Left renal cortex interstitium (tissue), 4 donors: ENCODE measurements around the gene THRB. TPM values are rescaled to one million over a fixed set of nuclear protein-coding genes. Genes with fewer than 3 reads are reported as not detected.
"Not testable (repeated sequence)": the region's sequence is repeated elsewhere in the genome, so short reads cannot be mapped to it uniquely, and the experiment has no call there.

ENCODE experiments used
- DNase-seq, 4 donors: peaks; one replicate each; pipeline ENCODE4 v3.0.0-alpha.2; 2013; ENCODE audit warnings: low read depth in 4 of 4, low spot score in 2 of 4, missing footprints in 1 of 4
- polyA plus RNA-seq, 4 donors: library from polyadenylated mRNA; unstranded; fragments of 120-200 nt; gene quantifications; one replicate each; pipeline ENCODE4 v1.2.1, GENCODE V29; 2013; ENCODE audit not compliant: insufficient read length in 4 of 4

The THRB gene
- polyA plus RNA-seq, 4 donors = 20.3 to 28.7 (median 27.2) TPM

DNA sequence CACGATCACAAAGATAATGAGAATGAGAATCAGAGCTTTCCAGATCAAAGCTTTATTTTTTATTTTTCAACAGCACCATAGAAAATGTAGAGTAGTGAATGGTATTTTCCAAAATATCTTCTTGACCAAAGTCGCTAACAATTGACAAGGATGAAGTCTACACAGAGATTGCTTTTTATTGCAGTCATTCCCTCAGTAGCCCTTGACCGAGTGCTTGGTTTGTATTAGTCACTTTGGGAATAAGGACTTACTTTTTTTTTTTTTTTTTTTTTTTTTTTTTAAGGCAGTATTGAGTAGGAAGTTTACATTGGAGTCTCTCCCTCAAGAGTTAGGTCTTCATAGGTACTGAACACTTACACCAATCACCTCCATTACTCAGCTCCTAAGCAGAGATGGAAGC is 39.8 kb downstream of the THRB start:
- no peak for DNase-seq

DNA sequence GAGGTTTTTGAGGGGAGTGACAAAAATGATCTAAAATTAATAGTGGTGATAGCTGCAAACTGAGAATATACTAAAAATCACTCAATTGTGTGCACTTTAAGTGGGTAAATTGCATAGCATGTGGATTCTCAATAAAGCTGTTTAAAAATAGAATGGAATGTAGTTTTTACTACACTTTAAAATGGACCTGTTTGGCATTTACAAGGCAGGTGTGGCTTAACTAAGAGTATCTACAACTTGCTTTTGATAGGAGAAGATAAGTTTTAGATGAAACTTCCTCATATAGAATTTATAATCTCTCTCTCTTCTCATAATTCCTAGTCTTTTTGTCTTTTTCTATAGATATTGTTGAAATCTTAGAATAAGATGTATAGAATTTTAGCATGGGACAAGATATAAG is 40.3 kb downstream of the THRB start:
- no peak for DNase-seq

DNA sequence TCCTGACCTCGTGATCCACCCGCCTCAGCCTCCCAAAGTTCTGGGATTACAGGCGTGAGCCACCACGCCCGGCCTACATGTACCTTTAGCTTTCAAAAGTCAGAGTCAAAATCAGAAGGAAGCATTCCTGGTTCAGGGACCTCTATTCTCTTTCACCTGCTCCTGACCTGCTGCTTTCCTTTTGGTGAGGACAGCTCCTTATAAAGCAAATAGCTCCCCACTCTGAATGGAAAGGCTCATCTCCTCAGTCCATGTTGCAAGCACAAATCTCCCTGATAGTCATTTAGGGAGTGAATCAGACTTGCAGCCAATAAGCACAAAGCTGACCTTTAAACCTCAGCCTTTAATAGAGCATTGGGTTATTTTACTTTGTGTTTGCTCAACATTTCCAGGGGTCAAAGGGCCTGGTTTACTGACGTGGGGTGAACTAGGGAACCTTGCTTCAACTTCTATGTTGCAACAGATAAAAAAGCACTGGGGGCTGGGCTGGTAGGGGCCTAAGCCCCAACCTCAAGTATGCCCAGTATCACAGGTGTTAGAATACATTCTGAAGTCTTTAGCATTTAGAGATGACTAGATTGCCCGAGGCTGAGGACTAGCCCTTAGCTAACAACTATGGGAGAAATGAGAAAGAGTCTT is 43.1 kb downstream of the THRB start:
- no peak for DNase-seq

DNA sequence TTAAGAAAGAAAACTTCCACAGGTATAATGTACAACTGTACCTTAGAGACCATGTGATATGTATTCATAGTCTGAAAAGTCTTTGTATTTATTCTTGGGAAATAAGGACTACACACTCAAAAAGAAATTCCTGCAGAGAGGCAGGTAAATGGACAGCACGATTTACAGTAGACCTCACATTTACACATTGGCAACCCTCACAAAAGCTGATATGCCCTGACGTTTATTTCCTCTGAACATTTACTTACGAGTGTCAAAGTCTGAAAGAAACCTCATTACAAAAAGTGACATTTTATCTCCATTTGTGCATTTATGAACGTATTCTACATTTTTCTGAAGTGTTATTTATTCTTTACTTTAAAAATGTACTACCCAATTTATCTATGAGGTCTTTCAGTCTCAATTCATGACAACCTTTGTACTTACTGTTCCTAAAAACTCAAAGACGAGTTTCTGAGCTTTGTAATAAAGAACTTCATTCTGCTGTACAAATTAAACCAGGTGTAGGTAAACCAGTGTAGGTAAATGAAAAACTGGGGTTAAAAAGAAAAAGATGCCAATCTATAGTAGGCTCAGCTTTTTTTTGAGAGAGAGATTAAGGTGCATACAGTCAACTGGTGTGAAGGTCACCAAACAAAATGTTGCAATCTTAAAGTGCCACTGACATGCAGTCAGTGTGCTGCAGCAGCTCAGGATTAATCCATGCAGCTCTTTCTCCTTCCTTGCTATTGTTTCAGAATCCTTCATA is 44.3 kb downstream of the THRB start:
- DNase-seq = no peak

DNA sequence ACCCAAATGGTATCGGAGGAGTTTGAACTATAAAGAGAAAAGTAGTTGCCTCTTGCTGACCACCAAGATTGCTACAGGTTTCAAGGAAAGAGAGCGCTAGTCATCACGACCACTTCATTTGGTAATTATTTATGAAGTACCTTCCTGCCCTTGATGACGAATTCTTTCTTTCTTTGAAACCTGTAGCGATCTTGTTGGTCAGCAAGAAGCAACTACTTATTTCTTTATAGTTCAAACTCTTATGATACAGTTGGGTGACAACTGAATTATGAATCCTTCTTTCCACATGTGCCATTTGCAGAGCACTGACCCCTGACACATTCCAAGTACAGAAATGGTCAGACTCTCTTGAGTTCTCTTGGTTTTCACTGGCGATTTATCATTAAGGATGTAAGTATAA is 46.8 kb downstream of the THRB start:
- no peak for DNase-seq

DNA sequence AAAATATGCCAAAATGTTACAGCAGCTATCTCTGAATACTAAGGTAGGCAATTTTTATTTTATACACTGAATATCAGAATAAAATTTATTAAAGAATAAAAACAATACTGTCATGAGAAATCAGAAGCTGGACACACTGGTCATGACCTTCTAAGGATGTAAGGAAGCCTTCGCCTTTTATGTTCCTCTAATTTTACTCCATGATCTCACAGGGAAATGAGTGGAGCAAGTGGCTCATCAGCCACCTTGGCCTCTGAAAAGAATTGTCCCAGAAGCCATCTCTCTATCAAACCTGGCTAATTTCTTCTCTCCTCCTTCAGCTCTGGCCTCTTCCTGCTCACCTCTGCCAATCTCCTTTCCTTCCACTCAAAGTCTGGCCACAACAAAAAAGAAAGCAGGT is 48.6 kb downstream of the THRB start:
- DNase-seq = no peak

DNA sequence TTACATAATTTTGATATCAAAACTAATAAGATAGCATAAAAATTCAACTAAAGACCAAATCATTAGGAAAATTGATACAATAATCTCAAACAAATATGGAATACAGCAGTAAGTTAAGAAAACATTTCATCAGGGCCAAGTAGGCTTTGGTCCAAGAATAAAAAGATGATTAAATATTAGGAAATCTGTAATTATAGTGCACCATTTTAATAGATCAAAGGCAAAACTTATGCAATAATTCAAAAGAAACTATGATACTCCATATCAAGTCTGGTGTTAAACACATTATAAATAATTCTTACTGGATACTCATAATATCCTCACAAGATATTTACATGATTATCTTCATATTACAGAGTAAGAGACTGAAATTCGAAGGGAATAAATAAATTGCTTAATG is 51.2 kb downstream of the THRB start:
- DNase-seq = no peak

DNA sequence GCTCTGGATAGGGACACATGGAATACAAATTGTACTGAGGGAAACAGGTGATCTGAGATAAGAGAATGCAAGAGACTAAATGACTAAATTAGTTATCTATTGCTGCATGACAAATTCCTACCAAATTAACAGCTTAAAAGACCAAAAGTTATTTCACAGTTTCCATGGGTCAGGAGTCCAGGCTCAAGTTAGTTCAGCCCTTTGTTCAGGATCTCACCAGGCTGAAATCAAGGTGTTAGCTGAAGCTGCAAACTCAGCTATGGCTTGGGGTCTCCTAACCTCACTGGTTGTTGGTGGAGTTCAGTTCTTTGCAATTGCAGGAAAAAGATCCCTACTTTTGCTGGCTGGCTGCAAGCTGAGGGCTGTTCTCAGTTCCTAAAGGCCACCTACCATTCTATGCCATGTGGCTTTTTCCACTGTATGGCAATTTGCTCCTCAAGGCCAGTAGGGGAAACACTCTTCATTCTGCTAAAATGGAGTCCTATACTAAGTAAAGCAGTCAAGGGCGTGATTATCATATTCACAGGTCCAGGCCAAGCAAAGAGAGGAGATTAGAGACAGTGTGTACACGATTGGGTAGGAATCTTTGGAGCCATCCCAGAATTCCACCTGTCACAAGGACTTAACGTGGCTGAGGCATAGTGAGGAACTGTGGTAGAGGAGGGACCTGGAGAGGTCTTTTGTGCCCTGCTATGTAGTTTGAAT is 53.7 kb downstream of the THRB start:
- no peak for DNase-seq

DNA sequence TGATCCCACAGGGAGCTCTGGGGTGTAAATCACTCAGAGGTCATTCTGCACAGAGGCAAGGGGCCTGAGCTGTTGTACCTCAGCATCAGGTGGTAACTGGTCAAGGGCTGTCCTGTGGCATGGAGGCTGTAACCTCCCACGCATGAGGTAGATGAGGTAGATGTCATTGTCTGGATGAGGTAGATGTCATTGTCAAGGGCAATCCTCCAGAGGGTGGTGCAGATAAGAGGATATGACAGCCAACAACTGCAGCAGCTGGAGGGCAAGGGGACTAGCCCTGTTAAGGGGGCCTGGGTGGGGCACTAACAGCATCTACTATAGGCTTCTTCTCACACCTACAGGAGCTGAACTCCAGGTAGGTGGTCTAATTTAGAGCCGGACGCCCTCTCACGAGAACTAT is 55.6 kb downstream of the THRB start:
- no peak for DNase-seq

DNA sequence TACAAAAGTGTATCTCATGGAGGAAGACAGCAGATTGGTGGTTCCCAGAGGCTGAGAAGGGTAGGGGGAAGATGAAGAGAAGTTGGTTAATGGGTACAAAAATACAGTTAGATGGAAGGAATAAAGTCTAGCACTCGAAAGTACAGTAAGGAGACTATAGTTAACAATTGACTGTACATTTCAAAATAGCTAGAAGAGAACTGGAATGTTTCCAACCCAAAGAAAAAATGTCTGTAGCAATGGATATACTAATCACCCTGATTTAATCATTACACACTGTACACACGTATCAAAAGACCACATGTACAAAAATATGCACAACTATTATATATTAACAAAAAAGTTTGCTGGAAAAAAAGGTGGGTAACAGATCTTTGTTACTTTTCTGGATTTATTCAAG is 57.3 kb downstream of the THRB start:
- no peak for DNase-seq

DNA sequence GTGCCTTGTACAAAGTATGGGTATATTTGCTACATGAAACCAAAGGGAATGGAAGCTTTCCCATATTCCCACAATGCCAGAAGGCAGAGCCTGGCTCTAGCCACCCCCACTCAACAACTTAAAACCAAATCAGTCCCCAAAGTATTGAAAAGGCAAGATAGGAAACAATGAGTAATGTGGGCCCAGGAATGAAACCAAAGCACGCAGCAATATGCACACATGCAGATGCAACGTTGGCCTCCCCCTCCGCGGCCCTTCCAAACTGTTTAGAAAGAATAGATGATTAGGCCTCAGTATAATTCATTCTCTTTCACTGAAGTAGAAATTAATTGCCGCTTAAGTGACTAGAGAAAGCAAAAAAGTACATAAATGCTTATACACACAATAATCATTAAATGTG is 59.1 kb downstream of the THRB start:
- DNase-seq = no peak

DNA sequence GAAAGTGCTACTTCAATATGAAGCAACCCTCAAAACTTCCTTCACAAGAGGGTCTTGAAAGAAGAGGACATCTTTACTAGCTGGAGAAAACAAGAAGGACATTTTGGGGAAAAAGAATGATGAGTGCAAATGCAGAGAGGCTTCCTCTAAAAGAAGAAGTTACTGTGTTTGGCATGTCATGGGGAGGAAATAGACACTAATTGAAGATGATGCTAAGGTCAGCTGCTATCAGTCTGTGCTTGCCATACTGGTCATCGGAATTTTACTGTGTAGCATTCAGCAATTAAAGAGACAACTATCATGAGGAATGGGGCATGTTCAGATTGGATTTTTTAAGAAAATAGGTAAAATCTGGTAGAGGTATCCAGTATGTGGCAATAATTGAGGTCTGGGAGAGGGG is 60.0 kb downstream of the THRB start:
- DNase-seq = no peak

DNA sequence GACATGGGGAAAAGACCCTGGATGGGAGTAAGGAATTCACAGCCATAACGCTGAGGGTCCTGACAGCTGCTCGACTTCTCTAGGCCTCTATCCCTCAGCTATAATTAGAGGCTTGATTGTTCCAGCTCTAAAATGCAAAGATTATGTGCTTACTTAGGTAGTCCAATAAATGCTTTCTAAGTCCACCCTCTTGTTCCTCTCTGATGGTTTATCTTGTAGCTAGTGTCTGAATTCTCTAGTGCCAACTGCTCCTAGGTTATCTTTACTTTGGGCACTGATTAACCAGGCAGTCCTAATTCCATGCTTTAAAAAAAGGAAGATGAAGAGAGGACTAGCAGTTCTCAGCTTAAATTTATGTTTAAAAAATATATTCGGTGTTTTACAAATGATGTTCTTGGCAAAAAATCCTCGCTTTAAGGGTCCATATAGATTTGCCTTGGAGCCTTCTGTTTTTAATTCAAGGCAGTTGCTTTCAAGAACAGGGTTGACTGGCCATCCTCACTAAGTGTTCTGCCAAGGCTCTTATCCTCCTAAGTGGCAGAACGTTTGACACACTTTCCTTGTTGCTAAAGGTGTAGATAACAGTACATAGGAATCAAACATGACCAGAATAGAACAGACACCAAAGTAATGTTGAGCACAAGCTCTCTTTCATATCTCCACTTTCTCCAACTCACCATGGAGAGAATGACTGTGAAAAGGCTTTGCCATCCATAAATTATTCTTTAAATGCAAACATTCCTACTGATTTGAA is 60.6 kb downstream of the THRB start:
- no peak for DNase-seq

DNA sequence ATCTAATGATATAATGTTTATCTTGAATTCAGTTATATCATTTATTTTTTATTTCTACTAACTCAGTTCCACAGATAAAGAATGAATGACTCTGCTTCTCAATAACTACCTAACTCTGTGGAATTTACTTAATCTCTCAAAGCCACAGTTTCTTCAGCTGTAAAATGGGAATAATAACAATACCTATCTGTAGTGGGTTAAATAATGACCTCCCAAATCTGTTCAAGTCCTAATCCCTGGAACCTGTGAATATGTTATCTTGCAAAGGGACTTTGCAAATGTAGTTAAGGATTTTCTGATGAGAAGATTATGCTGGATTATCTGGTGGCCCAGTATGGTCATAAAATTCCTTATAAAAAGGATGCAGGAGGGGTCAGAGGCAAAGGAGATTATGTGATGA is 61.7 kb downstream of the THRB start:
- DNase-seq = no peak

DNA sequence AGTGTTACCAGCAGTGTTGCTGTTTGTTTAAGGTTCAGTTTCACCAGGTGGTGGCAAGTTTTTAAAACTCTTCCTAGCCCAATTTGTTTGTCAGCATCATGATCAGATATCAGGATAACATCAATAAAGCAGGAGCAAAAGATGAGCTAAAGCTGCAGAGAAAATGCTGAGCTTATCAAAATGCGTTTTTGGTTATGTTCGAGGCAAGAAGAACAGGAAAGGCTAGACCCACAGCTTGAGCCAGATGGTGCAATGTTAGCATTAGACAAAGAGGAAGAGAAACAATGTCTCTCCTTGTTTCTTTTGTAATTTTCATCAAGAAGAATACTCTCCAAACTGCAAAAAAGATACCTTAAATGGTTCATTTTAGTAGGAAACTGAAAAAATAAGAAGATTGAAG is 66.2 kb downstream of the THRB start:
- DNase-seq = no peak

DNA sequence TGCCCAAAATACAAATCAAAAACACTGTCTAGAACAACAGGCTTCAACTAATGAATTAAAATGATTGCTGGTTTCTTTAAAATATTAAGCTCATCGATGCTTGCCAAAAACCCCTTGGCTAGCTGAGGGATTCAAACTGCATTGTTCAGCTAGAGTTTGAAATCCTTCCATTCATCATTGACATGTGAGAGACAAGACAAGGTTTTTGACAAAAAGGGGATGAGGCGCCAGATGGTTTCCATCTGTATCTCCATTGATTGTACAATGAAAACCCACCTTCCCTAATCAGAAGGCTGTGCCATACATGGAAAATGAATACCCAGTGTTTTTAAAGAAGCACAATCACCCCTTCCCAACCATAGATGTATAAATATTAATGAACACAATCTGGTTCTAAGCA is 67.8 kb downstream of the THRB start:
- no peak for DNase-seq

DNA sequence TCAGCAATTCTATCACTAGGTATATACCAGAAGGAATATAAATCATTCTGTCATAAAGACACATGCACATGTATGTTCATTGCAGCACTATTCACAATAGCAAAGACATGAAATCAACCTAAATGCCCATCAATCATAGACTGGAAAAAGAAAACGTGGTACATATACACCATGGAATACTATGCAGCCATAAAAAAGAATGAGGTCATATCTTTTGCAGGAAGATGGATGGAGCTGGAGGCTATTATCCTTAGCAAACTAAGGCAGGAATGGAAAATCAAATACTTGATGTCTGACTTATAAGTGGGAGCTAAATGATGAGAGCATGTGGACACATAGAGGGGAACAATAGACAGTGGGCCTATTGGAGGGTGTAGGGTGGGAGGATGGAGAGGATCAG is 73.8 kb downstream of the THRB start:
- DNase-seq = not testable (repeated sequence)

DNA sequence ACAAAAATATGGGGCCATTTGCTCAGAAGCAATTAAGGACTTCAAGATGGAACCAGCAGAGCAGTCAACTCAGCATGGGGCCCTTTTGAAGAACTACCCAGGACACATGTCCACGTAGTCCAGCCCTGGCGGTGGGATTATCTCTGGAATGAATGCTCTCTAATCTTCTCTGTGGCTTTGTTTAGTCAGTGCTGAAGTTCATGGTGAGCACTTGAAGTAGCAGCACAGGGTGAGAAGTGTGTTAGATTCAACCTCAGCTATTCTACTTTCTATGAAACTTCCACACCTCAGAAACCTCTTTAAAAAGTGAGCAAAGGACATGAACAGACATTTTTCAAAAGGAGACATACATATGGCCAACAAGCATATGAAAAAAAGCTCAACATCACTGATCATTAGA is 74.4 kb downstream of the THRB start:
- DNase-seq = no peak

DNA sequence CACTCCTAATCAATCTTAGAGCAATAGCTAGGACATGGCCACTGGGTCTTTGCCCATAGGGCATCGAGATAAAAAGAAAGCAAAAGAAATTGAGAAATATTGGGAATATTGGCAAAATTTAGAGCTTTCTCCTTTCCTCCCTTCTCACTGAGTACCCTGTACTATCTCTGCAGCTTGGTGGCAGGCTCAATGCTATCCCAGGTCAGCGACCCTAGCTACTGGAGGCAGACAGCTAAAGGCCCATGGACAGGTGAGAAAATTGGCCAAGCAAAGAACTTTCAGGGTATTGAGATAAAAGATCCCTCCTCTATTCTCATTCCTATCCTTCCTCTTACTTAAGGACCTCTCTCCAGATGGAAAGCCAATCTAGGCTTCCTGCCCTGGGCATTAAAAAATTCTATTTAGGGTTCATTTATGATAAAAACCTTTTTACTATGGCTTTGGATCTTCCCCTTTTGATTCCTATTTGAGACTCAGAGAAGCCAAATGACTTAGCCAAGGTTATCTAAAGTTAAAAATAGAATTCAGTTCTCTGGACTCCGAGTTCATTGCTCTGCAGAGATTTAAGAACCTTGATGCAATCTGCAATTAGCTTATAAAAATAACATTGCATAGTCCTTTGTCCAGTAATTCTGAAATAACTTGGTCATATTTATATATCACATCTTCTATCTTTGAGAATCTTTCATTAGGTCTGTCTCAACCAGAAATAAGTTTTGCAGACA is 75.4 kb downstream of the THRB start:
- no peak for DNase-seq

DNA sequence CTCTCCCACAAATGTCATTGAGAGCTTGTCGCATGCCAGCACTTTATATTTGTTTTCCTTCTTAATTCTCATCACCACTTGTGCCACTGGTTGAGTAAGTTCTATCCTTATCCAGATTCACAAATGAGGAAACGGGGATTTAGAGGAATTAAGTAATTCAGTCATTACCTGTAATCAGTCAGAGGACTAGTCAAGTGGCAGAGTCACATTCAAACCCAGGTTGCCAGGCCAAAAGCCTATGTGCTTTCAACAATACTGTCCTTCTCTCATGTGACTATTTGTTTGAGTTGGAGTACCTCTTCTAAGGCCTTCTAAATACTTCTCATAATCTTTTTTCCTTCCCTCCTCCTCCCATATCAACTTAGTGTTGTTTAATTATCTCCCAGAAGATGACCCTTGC is 76.9 kb downstream of the THRB start:
- DNase-seq = no peak

DNA sequence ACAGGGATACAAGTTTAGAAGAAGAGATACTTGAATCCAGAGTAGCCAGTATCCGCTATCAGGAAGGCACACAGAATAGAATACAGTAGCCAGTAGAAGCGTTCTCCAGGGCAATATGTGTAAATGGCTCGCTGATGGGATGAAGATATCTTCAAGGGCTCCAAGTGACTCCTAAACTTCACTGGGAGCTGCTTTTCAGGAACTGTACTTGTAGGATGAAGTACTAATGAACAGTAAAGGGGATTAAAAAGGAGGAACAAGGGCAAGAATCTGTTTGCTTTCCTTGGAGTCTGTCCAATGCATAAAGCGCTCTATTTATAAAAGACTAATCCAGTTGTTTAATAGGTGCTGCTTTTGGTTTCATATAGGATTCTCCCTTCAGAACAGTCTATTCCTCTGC is 78.4 kb downstream of the THRB start:
- DNase-seq = no peak
